GM23338 (cell line): ENCODE measurements around the gene SCCPDH. TPM values are rescaled to one million over a fixed set of nuclear protein-coding genes. Genes with fewer than 3 reads are reported as not detected.

Experiments
- ATAC-seq: fragments of 200-7000 bp; cut with Tn5 transposase; 3 replicates; pipeline ENCODE4 v1.9.1; 2020
- DNase-seq: peaks from one replicate; pipeline ENCODE4 v3.0.0-alpha.2; 2015; ENCODE audit warnings: low spot score
- H2AFZ ChIP-seq: fragments of 200-600 bp; sonication (generic); 2 replicates; pipeline ENCODE4 v1.8.0; 2016; ENCODE audit warnings: antibody characterized with exemption, mild to moderate bottlenecking, moderate library complexity
- H3F3A ChIP-seq: fragments of 200-600 bp; sonication (generic); replicated peaks from 2 replicates; pipeline ENCODE4 v1.8.0; 2017; ENCODE audit warnings: antibody characterized with exemption, mixed run types, low read depth
- H3K27ac ChIP-seq: fragments of 200-600 bp; sonication (generic); 2 replicates; pipeline ENCODE4 v1.6.1; 2016; ENCODE audit warnings: low read depth
- H3K27me3 ChIP-seq: fragments of 200-600 bp; sonication (generic); 2 replicates; pipeline ENCODE4 v1.8.0; 2016; ENCODE audit warnings: mild to moderate bottlenecking, mixed run types, moderate library complexity; ENCODE audit not compliant: insufficient read depth
- H3K36me3 ChIP-seq: fragments of 200-600 bp; sonication (generic); 2 replicates; pipeline ENCODE4 v1.8.0; 2016; ENCODE audit warnings: mild to moderate bottlenecking; ENCODE audit not compliant: insufficient read depth
- H3K4me1 ChIP-seq: fragments of 200-600 bp; sonication (generic); 2 replicates; pipeline ENCODE4 v1.8.0; 2016; ENCODE audit warnings: mild to moderate bottlenecking, moderate library complexity; ENCODE audit not compliant: insufficient read depth
- H3K4me2 ChIP-seq: fragments of 200-600 bp; sonication (generic); 2 replicates; pipeline ENCODE4 v1.7.1; 2017; ENCODE audit warnings: mixed run types
- H3K4me3 ChIP-seq: fragments of 200-600 bp; sonication (generic); 2 replicates; pipeline ENCODE4 v1.6.1; 2016; ENCODE audit warnings: mixed run types
- H3K79me2 ChIP-seq: fragments of 200-600 bp; sonication (generic); replicated peaks from 2 replicates; pipeline ENCODE4 v1.8.0; 2017; ENCODE audit warnings: mild to moderate bottlenecking; ENCODE audit not compliant: insufficient read depth
- H3K9me2 ChIP-seq: fragments of 200-600 bp; sonication (generic); 2 replicates; pipeline ENCODE4 v1.8.0; 2017; ENCODE audit not compliant: insufficient read depth
- H4K20me1 ChIP-seq: fragments of 200-600 bp; sonication (generic); replicated peaks from 2 replicates; pipeline ENCODE4 v1.8.0; 2017; ENCODE audit warnings: mild to moderate bottlenecking; ENCODE audit not compliant: insufficient read depth
- H3K27ac Mint-ChIP-seq: 2 replicates; pipeline ENCODE4 v1.8.0; 2020; ENCODE audit warnings: inconsistent platforms, mild to moderate bottlenecking, moderate library complexity, mixed read lengths
- H3K27me3 Mint-ChIP-seq: 3 replicates; pipeline ENCODE4 v1.8.0; 2022; ENCODE audit warnings: low read depth, mild to moderate bottlenecking, moderate library complexity, mixed read lengths, inconsistent platforms; ENCODE audit not compliant: insufficient read depth, poor library complexity
- H3K36me3 Mint-ChIP-seq: 3 replicates; pipeline ENCODE4 v1.8.0; 2021; ENCODE audit warnings: low read depth, mild to moderate bottlenecking, inconsistent platforms, moderate library complexity, mixed read lengths
- H3K4me1 Mint-ChIP-seq: 3 replicates; pipeline ENCODE4 v1.8.0; 2020; ENCODE audit warnings: mild to moderate bottlenecking, inconsistent platforms, mixed read lengths
- H3K4me3 Mint-ChIP-seq: 3 replicates; pipeline ENCODE4 v1.8.0; 2021; ENCODE audit warnings: moderate library complexity, mild to moderate bottlenecking, inconsistent platforms, mixed read lengths
- H3K9me3 Mint-ChIP-seq: 3 replicates; pipeline ENCODE4 v1.8.0; 2020; ENCODE audit warnings: moderate library complexity, mild to moderate bottlenecking, inconsistent platforms, mixed read lengths
- CREB1 ChIP-seq: fragments of 250-450 bp; sonication (Bioruptor Pico); IDR thresholded peaks from 2 replicates; pipeline ENCODE4 v1.5.0; 2020; ENCODE audit warnings: low read depth, mild to moderate bottlenecking, moderate library complexity
- ETS1 ChIP-seq: IDR thresholded peaks from 2 replicates; pipeline ENCODE4 v1.6.1; 2016; ENCODE audit warnings: antibody characterized with exemption
- EZH2phosphoT487 ChIP-seq: fragments of 200-600 bp; sonication (generic); IDR thresholded peaks from one replicate; pipeline ENCODE4 v1.8.1; 2018; ENCODE audit warnings: antibody characterized with exemption; ENCODE audit not compliant: unreplicated experiment
- NANOG ChIP-seq: IDR thresholded peaks from 2 replicates; pipeline ENCODE4 v1.6.1; 2016; ENCODE audit warnings: antibody characterized with exemption, borderline replicate concordance
- REST ChIP-seq: IDR thresholded peaks from one replicate; pipeline ENCODE4 v1.6.1; 2018; ENCODE audit warnings: antibody characterized with exemption; ENCODE audit not compliant: unreplicated experiment
- STAT1 ChIP-seq: IDR thresholded peaks from one replicate; pipeline ENCODE4 v1.6.1; 2016; ENCODE audit warnings: antibody characterized with exemption; ENCODE audit not compliant: unreplicated experiment
- ZNF114 ChIP-seq: fragments of 250-450 bp; sonication (Bioruptor Pico); IDR thresholded peaks from 2 replicates; pipeline ENCODE4 v1.5.0; 2020; ENCODE audit warnings: mild to moderate bottlenecking, moderate library complexity
- ZNF331 ChIP-seq: fragments of 250-450 bp; sonication (Bioruptor Pico); IDR thresholded peaks from 2 replicates; pipeline ENCODE4 v1.5.0; 2020; ENCODE audit warnings: low read depth, mild to moderate bottlenecking, moderate library complexity
- polyA plus RNA-seq: library from polyadenylated mRNA; unstranded; fragments of >200 nt; fragmentation: Nextera tagmentation; extraction: Ambion mirVana; gene quantifications from 2 replicates; pipeline ENCODE4 v1.2.1, GENCODE V29; 2016
- total RNA-seq: library from RNA; depleted of rRNA; stranded (reverse); fragments of >200 nt; shearing (Covaris generic); gene quantifications from 2 replicates; pipeline ENCODE4 v1.2.3, GENCODE V29; 2014

Gene SCCPDH
- total and polyA plus RNA-seq, 2 experiments from 2014 or later = 14.4 to 18.8 TPM

GRCh38 chr1:246789454-246790339 lies 65.5 kb downstream of the SCCPDH start (continued):
- TF ChIP-seq STAT1 = no peak
- TF ChIP-seq ZNF114 (CRISPR knock-in tag) = no peak
- TF ChIP-seq NANOG = no peak
- TF ChIP-seq REST = no peak
- TF ChIP-seq ETS1 = no peak

GRCh38 chr1:246790364-246790763 lies 66.2 kb downstream of the SCCPDH start:
- Mint-ChIP-seq H3K27ac (no peak overlapping the region), H3K9me3 (peaks cover 14% of the 10 kb centered on the region)
- TF ChIP-seq EZH2phosphoT487 = no peak
- no peak for TF ChIP-seq ETS1
- no peak for TF ChIP-seq ZNF331
- TF ChIP-seq CREB1 (CRISPR knock-in tag) = no peak
- no peak for TF ChIP-seq REST
- no peak for TF ChIP-seq ZNF114 (CRISPR knock-in tag)

More at GRCh38 chr1:246790364-246790763, 66.2 kb downstream of the SCCPDH start:
- Histone ChIP-seq H3F3A (0 out of 2 replicates have a peak, but pooled peaks cover 2% of the 10 kb centered on the region), H3K79me2 (no peaks in the 10 kb centered on the region), H3K4me3 (no peak overlapping the region), H3K27me3 (no peaks in the 10 kb centered on the region), H3K27ac (no peak overlapping the region), H3K9me2 (no peaks in the 10 kb centered on the region), H3K4me2 (no peak overlapping the region), H3K4me1 (peaks cover 18% of the 10 kb centered on the region), H3K36me3 (no peaks in the 10 kb centered on the region), H2AFZ (no peak overlapping the region), H4K20me1 (no peaks in the 10 kb centered on the region)
- no peak overlapping the region for H3K4me3 Mint-ChIP-seq
- H3K4me1 Mint-ChIP-seq = peaks cover 42% of the 10 kb centered on the region
- DNase-seq (no peak), ATAC-seq (no peak)
- H3K36me3 Mint-ChIP-seq = peaks cover 11% of the 10 kb centered on the region
- peaks cover 35% of the 10 kb centered on the region for H3K27me3 Mint-ChIP-seq
